ENCODE data around the gene SND1. TPM values are rescaled to one million over a fixed set of nuclear protein-coding genes. Genes with fewer than 3 reads are reported as not detected.

Gene SND1
- total and polyA plus RNA-seq, 2 donors (not counting 1 experiment from before 2014, with no cell fraction given), result 44.4 to 165 TPM

DNA sequence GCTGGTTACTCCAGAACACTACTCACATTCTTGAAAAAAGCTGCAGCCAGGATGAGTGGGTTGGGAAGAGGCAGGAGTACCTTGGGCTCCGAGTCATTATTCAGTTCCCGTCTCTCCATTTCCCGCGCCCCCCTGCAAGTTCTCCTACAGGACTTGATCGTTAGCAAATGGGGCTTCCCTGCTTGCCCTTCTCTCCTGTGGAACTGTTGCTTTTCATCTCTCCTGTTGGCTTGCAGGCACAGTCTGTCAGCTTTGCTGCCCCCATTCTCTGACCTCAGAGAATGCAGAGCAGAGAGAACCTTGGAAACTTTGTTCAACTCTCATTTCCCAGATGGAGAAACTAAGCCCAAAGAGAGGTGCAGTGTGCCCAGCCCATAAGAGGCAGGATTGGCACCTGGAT is 414.9 kb downstream of the SND1 start:
- Histone ChIP-seq H3K27me3 (replicated peaks in 1 of 4; ENCODE audit: control extremely low read depth in 1 of 4, control insufficient read depth in 3 of 4, insufficient read depth in 4 of 4, low read length in 3 of 4) (no peaks in the 10 kb centered on the region), H3K9me3 (ENCODE audit: control extremely low read depth in 1 of 3, control insufficient read depth in 2 of 3, insufficient read depth in 1 of 3, low read length in 2 of 3) (no peaks in the 10 kb centered on the region), H3K79me2 (ENCODE audit: control insufficient read depth, insufficient read depth, low read length) (peaks cover 4% of the 10 kb centered on the region), H3K27ac (ENCODE audit: low read length in 2 of 2) (no peak overlapping the region), H3K4me1 (ENCODE audit: control insufficient read depth in 2 of 2, insufficient read depth in 2 of 2, low read length in 2 of 2) (no peaks in the 10 kb centered on the region), H4K20me1 (ENCODE audit: control insufficient read depth, insufficient read depth, low read length, poor library complexity, severe bottlenecking) (no peaks in the 10 kb centered on the region), H3K4me2 (replicated peaks; ENCODE audit: low read depth, low read length, poor library complexity, severe bottlenecking) (no peak overlapping the region), H2AFZ (ENCODE audit: insufficient read depth, low read depth, low read length, poor library complexity, severe bottlenecking) (no peak overlapping the region), H3K9ac (ENCODE audit: low read length) (no peak overlapping the region), H3K4me3 (ENCODE audit: control extremely low read depth in 1 of 5, extremely low read depth in 1 of 5, insufficient read depth in 1 of 5, low read depth in 2 of 5, low read length in 4 of 5) (no peak overlapping the region), H3K36me3 (replicated peaks in 1 of 2; ENCODE audit: control extremely low read depth in 1 of 2, control insufficient read depth in 1 of 2, extremely low read depth in 1 of 2, insufficient read depth in 2 of 2, low read length in 1 of 2) (peaks cover 0 to 4% of the 10 kb centered on the region in 2 experiments)
- POLR2A ChIA-PET, result no interaction called here
- ATAC-seq (ENCODE audit: low read depth), result no peak
- Mint-ChIP-seq H3K27me3 (no peaks in the 10 kb centered on the region), H3K4me1 (no peaks in the 10 kb centered on the region), H3K4me3 (no peak overlapping the region), H3K27ac (no peak overlapping the region), H3K9me3 (ENCODE audit: insufficient read depth) (no peaks in the 10 kb centered on the region)
- TF ChIP-seq EZH2 (IDR thresholded peaks at IDR 0.05; ENCODE audit: borderline replicate concordance, insufficient read depth, low read depth, low read length, poor library complexity, severe bottlenecking) (no peak), CTCF (IDR thresholded peaks at IDR 0.05) (no peak)
- 90% methylated on average over 5 of the region's 5 CpGs for WGBS (ENCODE audit: insufficient coverage)
- intact Hi-C loops (cut with micrococcal nuclease), result no loop called here
- CTCF ChIA-PET, result no interaction called here
- no peak for DNase-seq

DNA sequence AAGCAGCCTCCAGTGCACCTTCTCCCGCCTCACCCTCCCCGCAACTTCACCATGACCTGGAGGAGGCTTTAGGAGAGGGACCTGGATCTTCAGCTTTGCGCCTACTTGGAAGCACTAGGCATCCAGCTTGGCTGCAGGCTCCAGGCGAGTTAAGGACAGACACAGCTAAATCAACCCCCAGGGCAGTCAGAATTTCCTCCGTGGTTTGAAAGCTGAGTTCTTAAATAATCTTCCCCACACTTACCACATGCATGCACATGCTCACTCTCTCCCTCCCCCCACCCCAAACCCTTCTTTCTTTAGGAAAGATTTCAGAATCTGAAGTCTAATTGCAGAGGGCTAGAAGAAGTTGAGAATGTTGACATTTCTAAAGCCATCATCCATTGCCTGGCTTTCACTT is 416.0 kb downstream of the SND1 start:
- Mint-ChIP-seq H3K9me3 (ENCODE audit: insufficient read depth) (no peaks in the 10 kb centered on the region), H3K4me3 (no peak overlapping the region), H3K4me1 (no peaks in the 10 kb centered on the region), H3K27ac (no peak overlapping the region), H3K27me3 (no peaks in the 10 kb centered on the region)
- POLR2A ChIA-PET, result no interaction called here
- intact Hi-C loops (cut with micrococcal nuclease), result no loop called here
- 100% methylated on average over 2 of the region's 5 CpGs for WGBS (ENCODE audit: insufficient coverage)
- ATAC-seq (ENCODE audit: low read depth), result no peak
- peaks cover 0 to 4% of the 10 kb centered on the region in 2 experiments for H3K36me3 ChIP-seq (replicated peaks in 1 of 2; ENCODE audit: control extremely low read depth in 1 of 2, control insufficient read depth in 1 of 2, extremely low read depth in 1 of 2, insufficient read depth in 2 of 2, low read length in 1 of 2)
- H2AFZ ChIP-seq (ENCODE audit: insufficient read depth, low read depth, low read length, poor library complexity, severe bottlenecking), result no peak overlapping the region
- H3K27me3 ChIP-seq (replicated peaks in 1 of 4; ENCODE audit: control extremely low read depth in 1 of 4, control insufficient read depth in 3 of 4, insufficient read depth in 4 of 4, low read length in 3 of 4), result no peaks in the 10 kb centered on the region
- no peak overlapping the region for H3K27ac ChIP-seq (ENCODE audit: low read length in 2 of 2)
- H3K9ac ChIP-seq (ENCODE audit: low read length), result no peak overlapping the region
- no peaks in the 10 kb centered on the region for H3K4me1 ChIP-seq (ENCODE audit: control insufficient read depth in 2 of 2, insufficient read depth in 2 of 2, low read length in 2 of 2)
- H3K4me2 ChIP-seq (replicated peaks; ENCODE audit: low read depth, low read length, poor library complexity, severe bottlenecking), result no peak overlapping the region
- TF ChIP-seq CTCF (IDR thresholded peaks at IDR 0.05) (no peak), EZH2 (IDR thresholded peaks at IDR 0.05; ENCODE audit: borderline replicate concordance, insufficient read depth, low read depth, low read length, poor library complexity, severe bottlenecking) (no peak)
- CTCF ChIA-PET, result no interaction called here
- H3K79me2 ChIP-seq (ENCODE audit: control insufficient read depth, insufficient read depth, low read length), result peaks cover under 1% of the 10 kb centered on the region
- no peak for DNase-seq
- H3K4me3 ChIP-seq (ENCODE audit: control extremely low read depth in 1 of 5, extremely low read depth in 1 of 5, insufficient read depth in 1 of 5, low read depth in 2 of 5, low read length in 4 of 5), result no peak overlapping the region
- H4K20me1 ChIP-seq (ENCODE audit: control insufficient read depth, insufficient read depth, low read length, poor library complexity, severe bottlenecking), result no peaks in the 10 kb centered on the region
- no peaks in the 10 kb centered on the region for H3K9me3 ChIP-seq (ENCODE audit: control extremely low read depth in 1 of 3, control insufficient read depth in 2 of 3, insufficient read depth in 1 of 3, low read length in 2 of 3)

Data from B cell (primary cell).